Measurements from ENCODE around the gene INPP5E.

Gene INPP5E

DNA sequence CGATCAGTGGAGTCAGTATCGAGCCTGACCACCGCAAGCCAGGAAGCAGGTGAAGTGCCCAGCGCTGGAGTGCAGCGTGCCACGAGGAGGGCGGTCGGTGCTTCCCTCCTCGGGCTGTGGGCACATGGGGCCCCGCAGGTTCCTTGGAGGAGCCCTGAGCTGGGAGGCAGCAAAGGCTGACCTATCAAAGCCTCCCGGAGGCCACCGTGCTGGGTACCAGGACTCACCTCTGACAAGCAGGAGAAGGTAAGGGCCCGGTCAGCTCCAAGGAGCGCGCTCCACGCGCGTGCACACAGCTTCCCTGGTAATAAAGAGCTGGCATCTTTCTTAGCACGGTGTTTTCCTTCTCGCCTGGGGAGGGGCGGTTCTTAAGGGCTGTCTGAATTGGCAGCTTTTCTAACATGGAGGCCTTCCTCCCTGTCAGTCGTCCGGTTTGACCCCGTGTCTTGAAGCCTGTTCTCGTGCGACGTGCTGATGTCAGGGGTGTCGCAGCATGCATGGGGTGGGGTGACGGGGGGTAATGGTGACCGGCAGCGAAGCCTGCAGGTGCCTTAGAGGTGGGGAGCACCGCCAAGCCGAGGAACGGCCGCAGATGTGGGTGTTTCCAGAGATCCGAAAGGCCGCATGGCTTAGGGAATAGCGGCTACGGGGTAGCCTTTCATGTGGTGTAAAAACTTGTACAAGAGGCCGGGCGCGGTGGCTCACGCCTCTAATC is 16.1 kb downstream of the INPP5E start:
- Histone ChIP-seq H3K9ac (ENCODE audit: low read length) (no peak overlapping the region), H3K4me1 (ENCODE audit: control insufficient read depth, insufficient read depth, low read length) (no peaks in the 10 kb centered on the region), H3K4me3 (ENCODE audit: low read depth, low read length) (no peak overlapping the region), H3K27ac (ENCODE audit: low read depth, low read length) (no peak overlapping the region), H3K9me3 (ENCODE audit: control insufficient read depth, insufficient read depth, low read depth, low read length) (no peaks in the 10 kb centered on the region), H3K36me3 (ENCODE audit: control insufficient read depth, insufficient read depth, low read length) (peaks cover 69% of the 10 kb centered on the region), H3K27me3 (ENCODE audit: control insufficient read depth, insufficient read depth, low read length) (no peaks in the 10 kb centered on the region)

DNA sequence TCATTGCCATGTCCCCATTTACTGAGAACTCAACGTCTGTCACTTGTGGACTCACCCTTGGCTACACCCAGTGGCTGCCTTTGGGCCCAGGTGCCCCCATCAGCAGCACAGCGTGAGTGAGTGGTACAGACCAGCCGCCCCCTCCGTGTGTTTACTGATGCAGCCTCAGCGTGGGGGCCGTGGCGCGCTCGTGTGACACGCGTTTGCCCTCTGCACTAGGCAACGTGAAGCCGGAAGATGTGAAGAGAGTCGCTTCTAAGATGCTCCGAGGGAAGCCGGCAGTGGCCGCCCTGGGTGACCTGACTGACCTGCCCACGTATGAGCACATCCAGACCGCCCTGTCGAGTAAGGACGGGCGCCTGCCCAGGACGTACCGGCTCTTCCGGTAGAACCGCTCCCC is 16.8 kb downstream of the INPP5E start:
- H3K4me1 ChIP-seq (ENCODE audit: control insufficient read depth, insufficient read depth, low read length), result no peaks in the 10 kb centered on the region
- H3K27me3 ChIP-seq (ENCODE audit: control insufficient read depth, insufficient read depth, low read length), result no peaks in the 10 kb centered on the region
- H3K36me3 ChIP-seq (ENCODE audit: control insufficient read depth, insufficient read depth, low read length), result peaks cover 76% of the 10 kb centered on the region

DNA sequence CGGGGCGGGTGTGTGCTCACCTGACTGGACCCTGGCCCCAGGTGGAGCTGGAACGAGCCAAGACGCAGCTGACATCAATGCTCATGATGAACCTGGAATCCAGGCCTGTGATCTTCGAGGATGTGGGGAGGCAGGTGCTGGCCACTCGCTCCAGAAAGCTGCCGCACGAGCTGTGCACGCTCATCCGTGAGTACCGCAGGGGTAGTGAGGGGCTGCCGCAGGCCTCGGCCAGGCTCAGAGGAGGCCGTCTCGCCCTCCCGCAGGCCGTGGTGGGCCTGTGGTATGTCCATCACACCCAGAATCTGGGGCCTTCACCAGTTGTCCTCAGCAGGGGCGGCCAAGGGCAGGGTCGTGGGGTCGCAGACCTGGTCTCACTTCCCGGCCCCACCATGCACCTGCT is 17.9 kb downstream of the INPP5E start:
- Histone ChIP-seq H3K27me3 (ENCODE audit: control insufficient read depth, insufficient read depth, low read length) (no peaks in the 10 kb centered on the region), H3K9me3 (ENCODE audit: control insufficient read depth, insufficient read depth, low read depth, low read length) (no peaks in the 10 kb centered on the region), H3K4me3 (ENCODE audit: low read depth, low read length) (no peak overlapping the region), H3K9ac (ENCODE audit: low read length) (no peak overlapping the region), H3K4me1 (ENCODE audit: control insufficient read depth, insufficient read depth, low read length) (no peaks in the 10 kb centered on the region), H3K27ac (ENCODE audit: low read depth, low read length) (no peak overlapping the region), H3K36me3 (ENCODE audit: control insufficient read depth, insufficient read depth, low read length) (peaks cover 83% of the 10 kb centered on the region)

More for the DNA sequence above, 16.8 kb downstream of the INPP5E start:
- no peak overlapping the region for H3K27ac ChIP-seq (ENCODE audit: low read depth, low read length)
- H3K9me3 ChIP-seq (ENCODE audit: control insufficient read depth, insufficient read depth, low read depth, low read length), result no peaks in the 10 kb centered on the region
- H3K9ac ChIP-seq (ENCODE audit: low read length), result no peak overlapping the region
- no peak overlapping the region for H3K4me3 ChIP-seq (ENCODE audit: low read depth, low read length)

DNA sequence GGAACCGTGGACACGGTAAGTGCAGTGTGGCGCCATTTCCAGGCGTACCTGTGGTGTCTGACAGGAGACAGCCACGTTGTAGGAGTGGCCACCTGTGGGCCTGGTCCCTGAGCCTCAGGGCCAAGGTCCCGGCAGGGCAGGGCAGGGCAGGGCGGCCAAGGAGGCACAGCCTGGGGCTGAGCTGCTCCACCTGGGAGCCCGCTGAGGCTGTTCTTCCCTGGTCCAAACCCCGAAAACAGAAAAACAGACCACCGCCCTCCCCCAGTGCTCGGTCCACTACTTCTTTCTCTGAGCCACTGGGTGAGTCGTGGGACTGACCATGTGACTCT is 20.6 kb downstream of the INPP5E start:
- Histone ChIP-seq H3K36me3 (ENCODE audit: control insufficient read depth, insufficient read depth, low read length) (peaks cover 96% of the 10 kb centered on the region), H3K27me3 (ENCODE audit: control insufficient read depth, insufficient read depth, low read length) (no peaks in the 10 kb centered on the region), H3K4me1 (ENCODE audit: control insufficient read depth, insufficient read depth, low read length) (no peaks in the 10 kb centered on the region), H3K9me3 (ENCODE audit: control insufficient read depth, insufficient read depth, low read depth, low read length) (no peaks in the 10 kb centered on the region), H3K27ac (ENCODE audit: low read depth, low read length) (no peak overlapping the region), H3K9ac (ENCODE audit: low read length) (no peak overlapping the region), H3K4me3 (ENCODE audit: low read depth, low read length) (no peak overlapping the region)

DNA sequence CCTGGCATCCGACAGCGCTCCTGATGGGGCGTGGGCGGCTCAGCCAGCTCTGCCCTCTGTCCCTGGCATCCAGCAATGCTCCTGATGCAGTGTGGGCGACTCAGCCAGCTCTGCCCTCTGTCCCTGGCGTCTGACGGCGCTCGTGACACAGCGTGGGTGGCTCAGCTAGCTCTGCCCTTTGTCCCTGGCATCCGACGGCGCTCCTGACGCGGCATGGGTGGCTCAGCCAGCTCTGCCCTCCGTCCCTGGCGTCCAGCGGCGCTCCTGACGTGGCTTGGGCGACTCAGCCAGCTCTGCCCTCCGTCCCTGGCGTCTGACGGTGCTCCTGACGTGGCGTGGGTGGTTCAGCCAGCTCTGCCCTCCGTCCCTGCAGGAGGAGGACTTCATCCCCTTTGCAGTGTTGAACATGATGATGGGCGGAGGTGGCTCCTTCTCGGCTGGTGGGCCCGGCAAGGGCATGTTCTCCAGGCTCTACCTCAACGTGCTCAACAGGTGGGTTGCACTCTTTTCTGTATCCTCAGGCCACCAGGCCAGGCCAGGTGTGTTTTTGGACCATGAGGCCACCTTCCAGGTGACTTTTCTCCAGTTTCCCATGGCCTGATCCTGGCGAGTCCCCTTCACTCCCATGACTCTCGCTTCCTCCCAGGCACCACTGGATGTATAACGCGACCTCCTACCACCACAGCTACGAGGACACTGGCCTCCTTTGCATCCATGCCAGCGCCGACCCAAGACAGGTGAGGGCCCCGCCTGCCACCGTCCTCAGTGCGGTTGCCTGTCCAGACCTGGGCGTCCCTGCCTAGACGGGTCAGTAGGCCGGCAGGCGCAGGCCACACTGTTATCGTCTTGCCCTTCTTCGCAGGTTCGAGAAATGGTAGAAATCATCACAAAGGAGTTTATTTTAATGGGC is 21.2 kb downstream of the INPP5E start:
- no peak overlapping the region for H3K27ac ChIP-seq (ENCODE audit: low read depth, low read length)

DNA sequence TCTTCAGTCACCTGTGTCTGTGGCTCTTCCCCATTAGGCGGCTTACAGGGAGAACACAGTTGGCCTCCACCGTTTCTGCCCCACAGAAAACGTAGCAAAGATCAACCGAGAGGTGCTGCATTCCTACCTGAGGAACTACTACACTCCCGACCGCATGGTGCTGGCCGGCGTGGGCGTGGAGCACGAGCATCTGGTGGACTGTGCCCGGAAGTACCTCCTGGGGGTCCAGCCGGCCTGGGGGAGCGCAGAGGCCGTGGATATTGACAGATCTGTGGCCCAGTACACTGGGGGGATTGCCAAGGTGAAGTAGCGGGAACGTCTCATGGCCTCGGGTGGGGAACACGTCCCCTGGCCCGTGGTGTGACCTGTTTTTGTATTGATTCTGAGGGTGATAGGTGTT is 22.7 kb downstream of the INPP5E start:
- H3K9ac ChIP-seq (ENCODE audit: low read length), result no peak overlapping the region
- no peak overlapping the region for H3K27ac ChIP-seq (ENCODE audit: low read depth, low read length)
- H3K27me3 ChIP-seq (ENCODE audit: control insufficient read depth, insufficient read depth, low read length), result no peaks in the 10 kb centered on the region
- no peaks in the 10 kb centered on the region for H3K9me3 ChIP-seq (ENCODE audit: control insufficient read depth, insufficient read depth, low read depth, low read length)
- H3K4me1 ChIP-seq (ENCODE audit: control insufficient read depth, insufficient read depth, low read length), result no peaks in the 10 kb centered on the region
- H3K36me3 ChIP-seq (ENCODE audit: control insufficient read depth, insufficient read depth, low read length), result peaks cover 95% of the 10 kb centered on the region
- no peak overlapping the region for H3K4me3 ChIP-seq (ENCODE audit: low read depth, low read length)

More for the DNA sequence above, 21.2 kb downstream of the INPP5E start:
- Histone ChIP-seq H3K9me3 (ENCODE audit: control insufficient read depth, insufficient read depth, low read depth, low read length) (no peaks in the 10 kb centered on the region), H3K36me3 (ENCODE audit: control insufficient read depth, insufficient read depth, low read length) (peaks cover 97% of the 10 kb centered on the region), H3K9ac (ENCODE audit: low read length) (no peak overlapping the region), H3K4me1 (ENCODE audit: control insufficient read depth, insufficient read depth, low read length) (no peaks in the 10 kb centered on the region), H3K4me3 (ENCODE audit: low read depth, low read length) (no peak overlapping the region), H3K27me3 (ENCODE audit: control insufficient read depth, insufficient read depth, low read length) (no peaks in the 10 kb centered on the region)

DNA sequence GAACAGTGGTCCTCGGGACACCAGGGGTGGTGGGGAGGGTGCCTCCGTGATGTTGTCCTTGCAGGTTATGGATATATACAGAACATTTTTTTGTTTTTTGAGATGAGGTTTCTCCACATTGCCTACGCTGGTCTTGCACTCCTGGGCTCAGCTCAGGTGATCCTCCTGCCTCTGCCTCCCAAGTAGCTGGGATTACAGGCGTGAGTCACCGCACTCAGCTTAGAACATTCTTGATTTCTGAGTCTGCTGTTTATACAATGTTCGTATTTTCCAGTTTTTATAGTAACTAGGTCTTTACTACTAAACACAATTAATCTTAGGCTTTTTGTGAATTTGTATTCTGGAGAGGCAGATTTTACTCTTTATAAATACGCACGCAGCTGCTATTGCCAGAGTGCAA is 23.2 kb downstream of the INPP5E start:
- Histone ChIP-seq H3K4me1 (ENCODE audit: control insufficient read depth, insufficient read depth, low read length) (peaks cover 3% of the 10 kb centered on the region; the same call in 1 of the 2 replicates), H3K9me3 (ENCODE audit: control insufficient read depth, insufficient read depth, low read depth, low read length) (no peaks in the 10 kb centered on the region), H3K27ac (ENCODE audit: low read depth, low read length) (no peak overlapping the region), H3K9ac (ENCODE audit: low read length) (no peak overlapping the region), H3K36me3 (ENCODE audit: control insufficient read depth, insufficient read depth, low read length) (peaks cover 93% of the 10 kb centered on the region), H3K27me3 (ENCODE audit: control insufficient read depth, insufficient read depth, low read length) (no peaks in the 10 kb centered on the region), H3K4me3 (ENCODE audit: low read depth, low read length) (no peak overlapping the region)

DNA sequence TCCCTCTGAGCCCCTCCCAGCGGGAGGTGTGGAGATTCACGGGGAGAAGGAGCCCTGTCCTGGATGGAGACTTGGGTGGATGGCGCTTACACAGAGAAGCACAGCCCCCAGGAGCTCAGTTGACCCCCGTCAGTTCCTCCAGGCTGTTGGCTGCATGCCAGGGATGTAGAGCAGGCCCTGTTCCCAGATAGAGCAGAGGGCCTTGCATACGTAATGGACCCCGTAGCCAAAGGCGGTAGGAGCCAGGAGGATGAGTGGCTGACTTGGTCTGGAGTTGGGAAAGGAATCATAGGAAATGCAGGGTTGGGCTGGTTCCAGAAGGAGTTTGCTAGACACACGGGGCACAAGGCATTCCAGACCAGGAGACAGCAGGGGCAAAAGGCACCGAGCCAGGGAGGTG is 26.7 kb downstream of the INPP5E start:
- Histone ChIP-seq H3K27me3 (ENCODE audit: control insufficient read depth, insufficient read depth, low read length) (no peaks in the 10 kb centered on the region), H3K9ac (ENCODE audit: low read length) (no peak overlapping the region), H3K36me3 (ENCODE audit: control insufficient read depth, insufficient read depth, low read length) (peaks cover 69% of the 10 kb centered on the region), H3K4me3 (ENCODE audit: low read depth, low read length) (no peak overlapping the region), H3K27ac (ENCODE audit: low read depth, low read length) (no peak overlapping the region), H3K9me3 (ENCODE audit: control insufficient read depth, insufficient read depth, low read depth, low read length) (no peaks in the 10 kb centered on the region), H3K4me1 (ENCODE audit: control insufficient read depth, insufficient read depth, low read length) (peaks cover 9% of the 10 kb centered on the region; the same call in 1 of the 2 replicates)

DNA sequence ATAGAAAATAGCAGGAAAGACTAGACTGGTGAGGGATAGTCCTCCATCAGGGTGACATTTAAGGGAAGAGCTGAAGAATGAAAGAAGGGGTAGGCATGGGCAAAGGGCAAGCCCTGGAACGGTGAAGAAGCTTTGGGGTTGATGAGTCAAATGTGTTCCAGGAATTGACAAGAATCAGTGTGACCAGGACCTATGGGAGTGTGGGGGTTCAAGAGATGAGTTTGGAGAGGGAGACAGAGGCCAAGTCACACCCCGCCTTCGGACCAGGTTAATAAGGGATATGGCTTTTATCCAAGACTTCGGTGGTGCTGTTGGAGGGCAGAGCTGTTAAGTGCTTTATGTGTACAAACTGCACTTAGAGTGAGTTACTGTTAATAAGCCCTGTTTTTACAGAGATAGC is 28.3 kb downstream of the INPP5E start:
- H3K27ac ChIP-seq (ENCODE audit: low read depth, low read length), result no peak overlapping the region
- H3K36me3 ChIP-seq (ENCODE audit: control insufficient read depth, insufficient read depth, low read length), result peaks cover 66% of the 10 kb centered on the region
- H3K9me3 ChIP-seq (ENCODE audit: control insufficient read depth, insufficient read depth, low read depth, low read length), result no peaks in the 10 kb centered on the region
- H3K27me3 ChIP-seq (ENCODE audit: control insufficient read depth, insufficient read depth, low read length), result no peaks in the 10 kb centered on the region
- peak overlapping the region; percentile 100 for H3K4me3 ChIP-seq (ENCODE audit: low read depth, low read length)
- H3K4me1 ChIP-seq (ENCODE audit: control insufficient read depth, insufficient read depth, low read length), result peaks cover 9% of the 10 kb centered on the region; the same call in 1 of the 2 replicates
- peak overlapping the region; percentile 98 for H3K9ac ChIP-seq (ENCODE audit: low read length)

DNA sequence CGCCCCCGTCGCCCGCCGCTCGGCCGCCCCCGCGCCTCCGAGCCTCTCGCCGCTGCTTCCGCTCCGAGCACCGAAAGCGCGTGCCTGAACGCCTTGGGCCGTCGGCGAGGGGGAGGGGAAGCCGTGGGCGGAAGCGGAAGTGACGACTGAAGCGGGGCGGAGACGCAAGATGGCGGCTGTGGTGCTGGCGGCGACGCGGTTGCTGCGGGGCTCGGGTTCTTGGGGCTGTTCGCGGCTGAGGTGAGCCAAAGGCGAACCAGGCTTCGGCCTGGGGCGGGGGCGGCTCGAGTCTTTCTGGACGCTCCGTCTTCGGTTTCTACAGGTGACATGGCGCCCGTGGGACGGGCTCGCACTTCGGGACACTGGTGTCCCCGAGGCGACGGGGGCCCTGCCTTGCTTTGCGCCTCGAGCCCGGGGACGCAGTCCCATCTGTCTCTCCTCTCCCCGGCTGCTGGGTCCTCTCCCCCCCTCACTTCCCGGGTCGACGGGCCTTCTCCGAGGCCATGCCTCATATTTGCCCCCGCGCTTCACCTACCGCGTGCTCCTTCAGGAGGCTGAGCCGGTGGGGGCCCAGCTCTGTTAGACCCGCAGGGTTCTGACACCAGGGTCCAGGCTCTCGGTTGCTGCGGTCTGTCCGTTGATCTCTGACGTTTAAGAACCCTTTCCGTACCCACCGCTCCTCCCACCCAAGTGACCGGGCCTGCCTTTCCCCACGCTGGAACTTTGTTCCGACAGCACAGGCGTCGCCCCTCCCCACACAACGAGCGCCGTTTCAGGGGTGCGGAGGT is 29.0 kb downstream of the INPP5E start, which contains the start of the genes ENTR1 and PMPCA:
Gene ENTR1, minus strand, starts transcription at position 115 of the 788 bp plus-strand sequence. CDS start 217 bp downstream, outside the sequence.
Gene PMPCA, plus strand, starts transcription at position 159 of the 788 bp plus-strand sequence. Its CDS starts 11 bp downstream, at position 170.
- Histone ChIP-seq H3K4me3 (ENCODE audit: low read depth, low read length) (peak within 1 kb of the TSS; percentile 100), H3K4me1 (ENCODE audit: control insufficient read depth, insufficient read depth, low read length) (peaks cover 9% of the 10 kb centered on the region; the same call in 1 of the 2 replicates), H3K9ac (ENCODE audit: low read length) (peak within 1 kb of the TSS; percentile 98), H3K27me3 (ENCODE audit: control insufficient read depth, insufficient read depth, low read length) (no peaks in the 10 kb centered on the region), H3K27ac (ENCODE audit: low read depth, low read length) (peak within 1 kb of the TSS; percentile 97), H3K9me3 (ENCODE audit: control insufficient read depth, insufficient read depth, low read depth, low read length) (no peaks in the 10 kb centered on the region), H3K36me3 (ENCODE audit: control insufficient read depth, insufficient read depth, low read length) (peaks cover 63% of the 10 kb centered on the region)
